B cell (primary cell): ENCODE results near the gene UNC79. TPM values are rescaled to one million over a fixed set of nuclear protein-coding genes. Genes with fewer than 3 reads are reported as not detected.

Experiments used
- ATAC-seq: fragments of 200-7000 bp; cut with Tn5 transposase; one replicate; pipeline ENCODE4 v1.10.0; 2021; ENCODE audit warnings: low read depth, mild to moderate bottlenecking, moderate number of reproducible peaks, moderate library complexity
- CTCF ChIA-PET: fragments of 350-600 bp; sonication (Branson Sonifier 250); formaldehyde crosslinking; loops from one replicate; lab custom pipeline; 2021; ENCODE audit warnings: antibody characterized with exemption, inconsistent platforms; lab: Charles Lee
- POLR2A ChIA-PET: fragments of 350-600 bp; sonication (Branson Sonifier 250); formaldehyde crosslinking; loops from one replicate; lab custom pipeline; 2021; ENCODE audit warnings: antibody characterized with exemption; lab: Charles Lee
- DNase-seq: peaks from one replicate; pipeline ENCODE4 v3.0.0; 2013
- H2AFZ ChIP-seq: 2 replicates; pipeline ENCODE4 v1.6.1; 2012; ENCODE audit warnings: mild to moderate bottlenecking, low read depth, low read length; ENCODE audit not compliant: insufficient read depth, poor library complexity, severe bottlenecking
- H3K27ac ChIP-seq, 2 donors: 1 replicate in 1 of 2; 2 replicates in 1 of 2; pipeline ENCODE4 v1.5.1; 2012 to 2013; ENCODE audit warnings: low read length in 2 of 2, mild to moderate bottlenecking in 2 of 2, moderate library complexity in 1 of 2
- H3K27me3 ChIP-seq, 4 experiments: fragments of 200-600 bp in 1 of 4; sonication (generic) in 1 of 4; replicated peaks in 1 of 4; 1 replicate in 2 of 4; 2 replicates in 2 of 4; pipeline versions ENCODE4 v1.6.1 to v1.7.0; 2013 to 2016; ENCODE audit warnings: low read length in 3 of 4, mild to moderate bottlenecking in 2 of 4, mixed read lengths in 1 of 4, moderate library complexity in 1 of 4; ENCODE audit not compliant: insufficient read depth in 4 of 4, control insufficient read depth in 3 of 4; ENCODE audit errors: control extremely low read depth in 1 of 4
- H3K36me3 ChIP-seq, 2 experiments: replicated peaks in 1 of 2; 1 replicate in 1 of 2; 2 replicates in 1 of 2; pipeline versions ENCODE4 v1.6.1 to v1.7.1; 2013; ENCODE audit warnings: low read length in 1 of 2; ENCODE audit not compliant: insufficient read depth in 2 of 2, control insufficient read depth in 1 of 2; ENCODE audit errors: control extremely low read depth in 1 of 2, extremely low read depth in 1 of 2
- H3K4me1 ChIP-seq, 2 donors: fragments of 200-600 bp in 1 of 2; sonication (generic) in 1 of 2; 1 replicate in 1 of 2; 2 replicates in 1 of 2; pipeline versions ENCODE4 v1.5.1 to v1.6.1; 2013 to 2017; ENCODE audit warnings: low read length in 2 of 2; ENCODE audit not compliant: control insufficient read depth in 2 of 2, insufficient read depth in 2 of 2
- H3K4me2 ChIP-seq: replicated peaks from 2 replicates; pipeline ENCODE3; 2012; ENCODE audit warnings: mild to moderate bottlenecking, low read depth, low read length; ENCODE audit not compliant: poor library complexity, severe bottlenecking
- H3K4me3 ChIP-seq, 5 experiments: fragments of 200-600 bp in 1 of 5; sonication (generic) in 1 of 5; 1 replicate in 3 of 5; 2 replicates in 2 of 5; pipeline versions ENCODE4 v1.5.1 to v1.7.0; 2011 to 2016; ENCODE audit warnings: low read length in 4 of 5, mild to moderate bottlenecking in 4 of 5, low read depth in 2 of 5, control low read depth in 1 of 5, moderate library complexity in 1 of 5; ENCODE audit not compliant: insufficient read depth in 1 of 5; ENCODE audit errors: control extremely low read depth in 1 of 5, extremely low read depth in 1 of 5
- H3K79me2 ChIP-seq: fragments of 200-600 bp; sonication (generic); one replicate; pipeline ENCODE4 v1.6.0; 2016; ENCODE audit warnings: low read length; ENCODE audit not compliant: control insufficient read depth, insufficient read depth
- H3K9ac ChIP-seq: fragments of 200-600 bp; sonication (generic); 2 replicates; pipeline ENCODE4 v1.6.1; 2017; ENCODE audit warnings: mild to moderate bottlenecking, low read length, moderate library complexity
- H3K9me3 ChIP-seq, 3 donors: one replicate each; pipeline versions ENCODE4 v1.6.1 to v1.7.1; 2013; ENCODE audit warnings: low read length in 2 of 3; ENCODE audit not compliant: control insufficient read depth in 2 of 3, insufficient read depth in 1 of 3; ENCODE audit errors: control extremely low read depth in 1 of 3
- H4K20me1 ChIP-seq: 2 replicates; pipeline ENCODE4 v1.6.0; 2012; ENCODE audit warnings: mild to moderate bottlenecking, low read length; ENCODE audit not compliant: insufficient read depth, control insufficient read depth, poor library complexity, severe bottlenecking
- H3K27ac Mint-ChIP-seq: one replicate; pipeline ENCODE4 v1.8.0; 2021; ENCODE audit warnings: mixed read lengths
- H3K27me3 Mint-ChIP-seq: one replicate; pipeline ENCODE4 v1.8.0; 2021; ENCODE audit warnings: mixed read lengths
- H3K4me1 Mint-ChIP-seq: one replicate; pipeline ENCODE4 v1.8.0; 2021; ENCODE audit warnings: mixed read lengths
- H3K4me3 Mint-ChIP-seq: one replicate; pipeline ENCODE4 v1.8.0; 2021; ENCODE audit warnings: mixed read lengths
- H3K9me3 Mint-ChIP-seq: one replicate; pipeline ENCODE4 v1.8.0; 2022; ENCODE audit warnings: mixed read lengths; ENCODE audit not compliant: insufficient read depth
- EZH2 ChIP-seq: IDR thresholded peaks from 2 replicates; pipeline ENCODE4 v1.6.1; 2012; ENCODE audit warnings: borderline replicate concordance, low read depth, mild to moderate bottlenecking, moderate library complexity, low read length; ENCODE audit not compliant: insufficient read depth, poor library complexity, severe bottlenecking
- WGBS: methylation state at CpG from one replicate; pipeline ENCODE4 v1.1.5; 2013; ENCODE audit warnings: missing lambda C conversion rate; ENCODE audit not compliant: insufficient coverage; 5-methylcytosine and 5-hydroxymethylcytosine counted together
- intact Hi-C: fragments of 100-400 bp; cut with micrococcal nuclease; formaldehyde crosslinking; loops from one replicate; pipeline ENCODE4 v1.10.0; 2022
- polyA plus RNA-seq: library from polyadenylated mRNA; depleted of rRNA; stranded (reverse); fragments of >200 nt; gene quantifications from 2 replicates; pipeline ENCODE4 v1.2.3, GENCODE V29; 2012
- total RNA-seq, 2 donors: library from RNA; stranded (reverse); fragments of 120-200 nt in 1 of 2; gene quantifications; 1 replicate in 1 of 2; 2 replicates in 1 of 2; pipeline versions ENCODE4 v1.2.3 to v1.2.4, GENCODE V29; 2013 to 2022
- TF ChIP-seq, protein P1 (sequence below): fragments of 200-600 bp; IDR thresholded peaks from one replicate; pipeline ENCODE4 v1.8.0; 2022; ENCODE audit warnings: antibody characterized with exemption, mild to moderate bottlenecking

UNC79 gene
- total and polyA plus RNA-seq, 2 donors (not counting 1 experiment from before 2014, with no cell fraction given): 0.04 to 0.15 TPM

DNA sequence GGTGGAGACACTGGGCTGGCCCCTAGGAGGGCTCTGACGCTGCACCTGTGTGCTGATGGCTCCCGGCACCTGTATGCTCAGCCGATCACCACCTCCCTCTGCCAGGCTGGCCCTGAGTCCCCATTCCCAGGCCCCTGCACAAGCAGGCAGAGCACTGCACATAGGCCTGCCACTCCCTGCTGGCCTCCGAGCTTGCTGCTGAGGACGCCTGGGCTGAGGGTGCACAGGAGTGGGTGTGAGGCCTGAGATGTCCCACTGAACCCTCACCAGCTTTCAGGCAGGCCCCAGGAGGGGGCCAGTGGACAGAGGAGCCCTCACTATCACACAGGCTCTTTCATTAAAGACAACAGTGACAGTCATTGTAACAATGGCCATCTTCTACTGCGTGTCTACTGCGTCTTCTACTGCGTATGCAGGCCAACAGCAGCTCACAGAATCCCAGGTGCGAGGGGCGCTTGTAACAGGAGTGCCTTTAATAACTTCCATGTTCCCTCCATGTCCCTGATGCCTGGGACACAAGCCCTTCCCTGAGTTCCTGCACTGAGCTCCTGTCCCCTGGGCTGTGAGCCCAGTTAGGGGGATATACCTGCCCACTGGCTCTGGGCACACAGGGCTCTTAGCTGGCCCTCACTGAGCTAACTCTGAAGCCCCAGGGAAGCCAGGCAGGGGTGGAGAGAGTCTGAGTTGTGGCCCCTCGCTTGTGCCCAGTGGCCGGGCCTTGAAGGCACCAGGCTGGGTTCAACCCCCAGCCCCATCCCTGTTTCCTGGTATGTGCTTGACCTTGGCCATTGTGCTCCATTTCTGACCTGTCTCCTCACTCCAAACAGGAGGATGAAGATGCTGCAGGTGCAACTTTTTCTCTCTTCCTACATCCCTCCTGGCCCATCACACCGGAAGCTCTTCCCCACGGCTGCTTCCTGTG is 286.3 kb downstream of the UNC79 start:
- no peak overlapping the region for H3K4me3 ChIP-seq
- H3K4me2 ChIP-seq: no peak overlapping the region
- Mint-ChIP-seq H3K27me3 (peaks cover 9% of the 10 kb centered on the region), H3K27ac (no peak overlapping the region), H3K4me3 (no peak overlapping the region), H3K9me3 (no peaks in the 10 kb centered on the region), H3K4me1 (no peaks in the 10 kb centered on the region)
- WGBS: 95% methylated on average over 11 of the region's 14 CpGs
- peaks cover 0 to 5% (median 0%) of the 10 kb centered on the region in 3 donors for H3K9me3 ChIP-seq
- no peak overlapping the region for H3K27ac ChIP-seq
- H3K27me3 ChIP-seq: no peaks in the 10 kb centered on the region
- no peaks in the 10 kb centered on the region for H3K4me1 ChIP-seq
- DNase-seq: no peak
- intact Hi-C loops: no loop called here
- H2AFZ ChIP-seq: no peak overlapping the region
- POLR2A ChIA-PET: no interaction called here
- no peak for ATAC-seq
- H3K9ac ChIP-seq: no peak overlapping the region
- H3K36me3 ChIP-seq: no peaks in the 10 kb centered on the region
- H4K20me1 ChIP-seq: no peaks in the 10 kb centered on the region
- no peaks in the 10 kb centered on the region for H3K79me2 ChIP-seq
- CTCF ChIA-PET: no interaction called here
- TF ChIP-seq, protein P1, sequence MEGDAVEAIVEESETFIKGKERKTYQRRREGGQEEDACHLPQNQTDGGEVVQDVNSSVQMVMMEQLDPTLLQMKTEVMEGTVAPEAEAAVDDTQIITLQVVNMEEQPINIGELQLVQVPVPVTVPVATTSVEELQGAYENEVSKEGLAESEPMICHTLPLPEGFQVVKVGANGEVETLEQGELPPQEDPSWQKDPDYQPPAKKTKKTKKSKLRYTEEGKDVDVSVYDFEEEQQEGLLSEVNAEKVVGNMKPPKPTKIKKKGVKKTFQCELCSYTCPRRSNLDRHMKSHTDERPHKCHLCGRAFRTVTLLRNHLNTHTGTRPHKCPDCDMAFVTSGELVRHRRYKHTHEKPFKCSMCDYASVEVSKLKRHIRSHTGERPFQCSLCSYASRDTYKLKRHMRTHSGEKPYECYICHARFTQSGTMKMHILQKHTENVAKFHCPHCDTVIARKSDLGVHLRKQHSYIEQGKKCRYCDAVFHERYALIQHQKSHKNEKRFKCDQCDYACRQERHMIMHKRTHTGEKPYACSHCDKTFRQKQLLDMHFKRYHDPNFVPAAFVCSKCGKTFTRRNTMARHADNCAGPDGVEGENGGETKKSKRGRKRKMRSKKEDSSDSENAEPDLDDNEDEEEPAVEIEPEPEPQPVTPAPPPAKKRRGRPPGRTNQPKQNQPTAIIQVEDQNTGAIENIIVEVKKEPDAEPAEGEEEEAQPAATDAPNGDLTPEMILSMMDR: no peak
- no peak for TF ChIP-seq EZH2

DNA sequence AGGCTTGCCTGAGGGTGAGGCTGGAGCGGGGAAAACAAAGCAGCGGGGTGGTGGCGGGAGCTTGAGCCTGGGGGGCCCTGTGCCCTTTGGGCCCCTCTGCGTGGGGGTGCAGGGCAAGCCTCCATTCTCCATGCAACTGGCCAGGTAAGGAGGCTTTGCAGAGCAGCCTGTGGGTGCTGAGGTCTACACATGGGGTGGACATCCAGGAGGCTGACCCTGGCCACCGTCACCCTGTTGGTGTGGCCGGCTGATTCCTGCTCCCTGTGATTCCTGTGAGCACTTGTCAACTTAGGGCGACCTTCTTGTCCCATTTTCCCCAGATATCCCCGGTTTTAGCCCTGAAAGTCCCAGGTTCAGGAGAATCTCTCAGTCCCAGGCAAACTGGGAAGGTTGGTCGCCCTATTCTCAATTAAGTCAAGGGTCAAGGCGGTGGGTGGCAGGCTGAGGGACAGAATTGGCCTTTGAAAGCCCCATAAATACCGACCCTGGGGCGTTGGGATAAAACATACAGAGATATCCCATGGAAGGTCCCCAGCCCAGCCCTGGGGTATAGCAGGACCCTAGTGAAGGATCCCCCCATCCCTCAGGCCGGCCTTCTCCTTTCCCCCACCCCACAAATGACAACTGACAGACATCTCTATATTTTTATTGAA is 287.1 kb downstream of the UNC79 start:
- Histone ChIP-seq H3K9ac (no peak overlapping the region), H3K9me3 (peaks cover 0 to 5% (median 0%) of the 10 kb centered on the region in 3 donors), H3K4me3 (no peak overlapping the region), H3K79me2 (no peaks in the 10 kb centered on the region), H3K27ac (no peak overlapping the region), H3K4me1 (no peaks in the 10 kb centered on the region), H2AFZ (no peak overlapping the region), H3K4me2 (no peak overlapping the region), H3K27me3 (no peaks in the 10 kb centered on the region), H4K20me1 (no peaks in the 10 kb centered on the region), H3K36me3 (no peaks in the 10 kb centered on the region)
- no peak for TF ChIP-seq EZH2
- TF ChIP-seq, protein P1: no peak
- ATAC-seq (no peak), DNase-seq (no peak)
- Mint-ChIP-seq H3K4me1 (no peaks in the 10 kb centered on the region), H3K4me3 (no peak overlapping the region), H3K27me3 (peaks cover 9% of the 10 kb centered on the region), H3K9me3 (peaks cover 4% of the 10 kb centered on the region), H3K27ac (no peak overlapping the region)
- WGBS: 91% methylated on average over 11 of the region's 13 CpGs
- intact Hi-C loops: no loop called here
- ChIA-PET CTCF (no interaction called here), POLR2A (no interaction called here)
